GM21528 (cell line): ENCODE data around the gene SETDB1.
A peak's percentile ranks its signal among the peaks of the same experiment; 100 is the strongest.

Source experiments
- ATAC-seq: cut with Tn5 transposase; IDR thresholded peaks from one replicate; pipeline ENCODE4 v1.9.1; 2021; ENCODE audit warnings: mild to moderate bottlenecking, moderate library complexity; ENCODE audit not compliant: unreplicated experiment, low FRiP score

SETDB1 gene

GRCh38 chr1:150999926-151000325 is 73.8 kb downstream of the SETDB1 start:
- no peak for ATAC-seq

GRCh38 chr1:151000408-151000807 is 74.2 kb downstream of the SETDB1 start:
- no peak for ATAC-seq

GRCh38 chr1:151001602-151002001 is 75.4 kb downstream of the SETDB1 start:
- ATAC-seq: no peak

DNA sequence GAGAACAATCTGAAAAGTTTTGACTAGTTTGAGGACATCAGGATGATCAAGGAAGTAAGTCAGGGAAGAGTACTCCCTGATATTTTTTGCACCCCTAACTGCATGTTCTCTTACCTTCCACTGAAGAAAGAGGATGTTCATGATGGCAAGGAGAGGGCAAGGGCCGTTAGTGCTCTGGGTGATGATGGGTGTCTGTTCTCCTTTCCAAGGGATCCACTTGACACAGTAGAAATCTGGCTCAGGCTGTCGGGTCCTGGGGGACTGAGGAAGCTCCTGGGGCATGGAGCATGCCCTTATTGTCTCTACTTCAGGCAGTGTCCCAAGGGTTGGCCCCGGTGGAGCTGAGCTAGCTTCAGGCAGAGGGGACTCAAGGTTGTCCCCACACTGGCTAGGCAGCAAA is 75.9 kb downstream of the SETDB1 start:
- no peak for ATAC-seq

DNA sequence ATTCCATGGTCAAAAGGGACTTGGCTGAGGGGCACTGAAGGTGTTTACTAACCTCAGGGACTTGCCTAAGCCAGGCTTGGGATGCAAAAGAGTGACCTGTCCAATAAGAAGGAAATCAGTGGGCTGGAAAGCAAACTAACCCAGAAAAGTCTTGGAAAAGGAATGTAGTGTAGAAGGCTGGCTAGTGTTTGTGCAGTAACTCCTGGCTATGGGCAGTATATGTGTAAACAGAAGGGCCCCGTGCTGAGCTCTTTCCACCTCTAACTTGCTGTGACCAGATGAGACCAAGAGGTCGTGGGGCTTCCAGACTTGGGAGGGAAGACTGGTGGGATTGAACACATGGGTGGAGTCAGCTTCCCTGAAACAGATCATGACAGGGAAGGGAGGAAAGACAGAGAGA is 76.4 kb downstream of the SETDB1 start:
- no peak for ATAC-seq

DNA sequence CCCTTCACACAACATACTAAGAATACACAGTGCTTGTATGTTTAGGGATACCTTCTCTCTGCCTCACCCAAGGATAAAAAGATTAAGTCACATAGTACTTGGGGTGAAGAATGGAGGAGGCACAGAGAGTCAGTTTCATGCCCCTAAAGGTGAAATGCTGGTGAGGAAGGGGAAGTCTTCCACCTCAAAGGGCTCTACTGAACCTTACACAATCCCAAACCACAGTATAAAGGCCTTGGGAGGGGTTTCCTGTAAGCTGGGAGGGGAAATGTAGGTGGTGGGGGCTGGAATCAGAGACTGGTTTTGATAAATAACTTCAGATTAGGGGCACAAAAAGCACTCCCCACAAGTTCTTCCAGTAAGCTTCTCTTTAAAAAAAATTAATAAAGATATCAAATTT is 77.0 kb downstream of the SETDB1 start:
- ATAC-seq: no peak

DNA sequence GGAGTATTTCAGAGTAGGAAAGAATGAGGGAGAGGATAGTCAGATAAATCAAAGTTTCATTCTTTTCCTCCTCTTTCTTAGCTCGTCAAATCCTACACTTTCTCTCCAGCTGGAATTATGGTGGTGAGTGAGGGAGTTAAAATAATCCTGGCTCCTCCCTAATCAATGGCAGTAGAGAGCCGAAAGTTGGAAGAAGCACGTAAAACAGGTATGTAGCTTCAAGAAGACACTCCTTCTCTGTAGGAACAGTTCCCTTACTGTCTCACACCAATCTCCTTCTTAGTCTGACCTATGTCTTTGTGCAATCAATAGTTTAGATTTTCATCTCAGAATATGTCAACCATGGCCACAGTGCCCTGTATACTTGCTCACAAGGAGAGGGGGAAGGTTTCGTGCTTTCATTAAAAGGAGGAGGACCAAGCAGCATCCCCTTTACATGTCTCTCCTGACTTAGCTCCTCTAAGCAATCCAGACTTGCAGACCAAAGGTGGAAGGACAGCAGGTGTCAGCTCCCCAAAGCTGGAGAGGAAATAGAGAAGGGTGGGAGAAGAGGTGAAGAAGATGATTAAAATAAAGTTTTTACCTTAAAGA is 79.7 kb downstream of the SETDB1 start:
- ATAC-seq: no peak

- ATAC-seq: no peak
Measured at GRCh38 chr1:151006327-151007052, 80.3 kb downstream of the SETDB1 start, which contains the start of gene MINDY1. MINDY1 (minus strand) TSS chr1:151006902; CDS start chr1:151002617, 4,285 bp downstream.

GRCh38 chr1:151007853-151008243 is 81.7 kb downstream of the SETDB1 start:
- no peak for ATAC-seq

DNA sequence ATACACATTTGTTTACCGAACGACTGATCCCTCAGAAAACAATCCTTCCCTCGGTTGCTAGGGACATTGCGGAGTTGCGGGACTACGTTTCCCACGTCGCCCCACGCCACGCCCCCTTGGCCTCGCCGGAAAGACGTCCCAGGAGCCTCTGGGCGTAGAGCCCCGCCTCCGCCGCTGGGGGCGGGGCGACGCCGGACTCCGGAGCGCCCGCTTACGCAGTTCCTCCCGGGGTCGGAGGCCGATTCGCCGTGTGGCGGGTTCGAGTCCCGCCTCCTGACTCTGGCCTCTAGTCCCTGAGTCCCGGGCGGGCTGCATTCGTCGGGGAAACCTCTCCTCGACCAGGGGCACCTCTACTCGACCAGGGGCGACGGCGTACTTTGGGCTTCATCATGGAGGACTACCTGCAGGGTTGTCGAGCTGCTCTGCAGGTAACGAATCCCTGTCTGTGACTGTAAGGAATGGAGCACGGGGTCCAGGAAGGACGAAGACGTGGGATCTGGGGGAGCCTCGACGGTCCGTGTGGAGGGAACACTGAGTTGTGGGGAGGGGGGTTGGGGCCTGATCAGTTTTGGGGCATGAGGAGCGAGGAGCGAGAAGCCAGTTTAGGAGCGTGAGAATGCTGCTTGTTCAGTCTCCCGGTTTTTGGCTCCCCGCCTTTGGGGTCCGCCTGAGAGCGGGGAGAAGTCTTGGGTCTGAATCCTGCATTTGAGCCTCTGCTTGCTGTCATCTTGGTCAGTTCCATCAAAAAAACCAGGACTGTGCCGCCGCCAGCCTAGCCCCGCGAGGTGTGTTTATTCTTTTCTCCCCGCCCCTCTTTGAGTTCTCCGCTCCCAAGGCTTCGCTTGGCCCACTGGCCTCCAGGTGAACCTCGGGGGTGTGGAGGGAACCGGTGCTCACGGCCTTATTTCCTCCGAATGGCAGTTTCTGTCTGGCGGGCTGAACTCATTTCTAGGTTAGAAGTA is 82.4 kb downstream of the SETDB1 start, which contains the start of gene PRUNE1:
Gene PRUNE1, plus strand, starts transcription at position 206 of the 962 bp plus-strand sequence. Its CDS starts 184 bp downstream, at position 390.
- peak; percentile 57 for ATAC-seq

- ATAC-seq: no peak
Measured at GRCh38 chr1:151009206-151009587, 83.0 kb downstream of the SETDB1 start.

- ATAC-seq: no peak
Measured at GRCh38 chr1:151009674-151010345, 83.6 kb downstream of the SETDB1 start.

GRCh38 chr1:151010346-151010726 is 84.2 kb downstream of the SETDB1 start:
- no peak for ATAC-seq

GRCh38 chr1:151011154-151011850 is 85.1 kb downstream of the SETDB1 start:
- no peak for ATAC-seq

- ATAC-seq: no peak
Measured at GRCh38 chr1:151012684-151013471, 86.7 kb downstream of the SETDB1 start.

DNA sequence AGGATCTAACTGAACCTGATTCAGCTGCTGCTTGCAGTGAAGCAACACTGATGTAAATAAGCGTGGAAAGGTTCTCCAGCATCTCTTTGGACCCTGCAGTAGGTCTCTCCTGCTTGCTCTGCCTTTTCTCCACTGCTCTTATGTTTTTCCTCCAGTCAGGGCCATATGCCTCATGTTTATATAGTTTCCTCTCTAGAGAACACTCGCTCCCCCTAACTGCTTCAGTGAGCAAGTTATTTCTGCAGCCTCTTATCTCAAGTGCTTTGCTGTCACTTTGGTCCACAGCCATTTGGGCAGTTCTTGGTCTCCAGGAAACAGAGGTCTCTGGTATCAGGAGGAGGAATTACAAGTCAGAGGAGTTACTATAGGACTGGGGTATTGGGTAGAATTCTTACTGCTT is 87.4 kb downstream of the SETDB1 start:
- no peak for ATAC-seq
